ENCODE measurements around the gene MYMK. TPM values are rescaled to one million over a fixed set of nuclear protein-coding genes. Genes with fewer than 3 reads are reported as not detected.
A peak's percentile ranks its signal among the peaks of the same experiment; 100 is the strongest.

Gene MYMK
- polyA plus RNA-seq, 3 donors: not detected

- DNase-seq: no peak
These were observed 10.6 kb upstream of the MYMK start for GRCh38 chr9:133535306-133535877.

GRCh38 chr9:133534346-133535291 lies 9.9 kb upstream of the MYMK start, which contains the start of gene ADAMTSL2:
Gene ADAMTSL2, plus strand, starts transcription at chr9:133534704. Its CDS starts 2,009 bp downstream, at chr9:133536713.
- DNase-seq: peak; percentile 89

GRCh38 chr9:133533857-133534256 lies 9.1 kb upstream of the MYMK start:
- DNase-seq: no peak

- no peak for DNase-seq
These were observed 8.3 kb upstream of the MYMK start for GRCh38 chr9:133532937-133533668.

GRCh38 chr9:133531293-133531692 lies 6.5 kb upstream of the MYMK start:
- no peak for DNase-seq

GRCh38 chr9:133529874-133530273 lies 5.1 kb upstream of the MYMK start:
- DNase-seq: no peak

GRCh38 chr9:133529457-133529856 lies 4.7 kb upstream of the MYMK start:
- DNase-seq: no peak

- DNase-seq: no peak
These were observed 4.1 kb upstream of the MYMK start for GRCh38 chr9:133528876-133529241.

GRCh38 chr9:133528001-133528875 lies 3.5 kb upstream of the MYMK start:
- DNase-seq: no peak

GRCh38 chr9:133527444-133527920 lies 2.7 kb upstream of the MYMK start:
- DNase-seq: peak; percentile 72

- DNase-seq: no peak
These were observed 2.1 kb upstream of the MYMK start for GRCh38 chr9:133526721-133527321.

- DNase-seq: no peak
These were observed 918 bp upstream of the MYMK start for GRCh38 chr9:133525677-133526076.

GRCh38 chr9:133524146-133524545 lies 613 bp downstream of the MYMK start:
- no peak for DNase-seq

- DNase-seq: no peak
These were observed 1.7 kb downstream of the MYMK start for GRCh38 chr9:133523106-133523505.

- DNase-seq: no peak
These were observed 2.5 kb downstream of the MYMK start for GRCh38 chr9:133522073-133522910.

- DNase-seq: no peak
These were observed 3.4 kb downstream of the MYMK start for GRCh38 chr9:133521122-133522072.

GRCh38 chr9:133520121-133520835 lies 4.5 kb downstream of the MYMK start:
- DNase-seq: no peak

- no peak for DNase-seq
These were observed 5.1 kb downstream of the MYMK start for GRCh38 chr9:133519693-133520092.
